Left hindlimb (tissue), 1 donor: ENCODE results near the gene GOPC.
A peak's percentile ranks its signal among the peaks of the same experiment; 100 is the strongest.
"Not testable (repeated sequence)": the region's sequence is repeated elsewhere in the genome, so short reads cannot be mapped to it uniquely, and the experiment has no call there.

Experiments used
- DNase-seq: peaks from one replicate; pipeline ENCODE4 v3.0.0-alpha.2; 2018

GOPC gene

DNA sequence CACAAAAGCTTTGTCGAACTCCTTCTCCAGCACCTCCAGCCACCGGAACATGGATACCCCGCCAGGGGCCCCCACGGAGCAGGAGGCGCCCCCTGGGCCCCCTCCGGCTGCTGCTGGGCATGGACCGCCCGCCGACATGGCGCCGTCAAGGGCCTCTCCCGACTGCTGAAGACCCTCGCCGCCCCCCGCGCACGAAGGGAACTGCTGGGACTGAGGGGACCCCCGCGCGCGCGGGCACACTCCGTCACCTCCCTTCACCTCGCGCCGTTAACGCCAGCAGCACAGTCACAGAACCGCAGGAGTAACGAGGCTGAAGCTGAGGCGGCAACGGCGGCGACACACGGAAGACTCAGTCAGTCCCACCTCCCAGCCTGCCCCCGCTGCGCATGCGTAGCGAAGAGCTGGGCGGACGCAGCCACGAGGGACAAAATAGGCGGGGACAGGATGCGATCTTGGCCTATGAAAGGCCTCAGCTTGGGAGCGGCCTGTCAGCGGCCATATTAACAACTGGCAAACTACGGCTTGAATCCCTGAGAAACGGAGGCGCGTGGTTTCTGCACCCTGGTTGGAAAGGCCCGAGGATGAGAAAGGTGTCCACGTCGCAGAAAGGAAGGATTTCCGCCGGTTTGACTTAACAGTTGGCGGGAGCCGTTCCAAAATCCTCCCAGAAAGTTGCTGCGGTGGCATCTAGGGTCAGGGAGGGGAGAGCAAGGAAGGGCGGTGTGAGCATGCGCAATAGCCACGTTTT, at the start of gene GOPC:
Gene GOPC (minus strand): TSS at position 361 of the 748 bp plus-strand sequence. CDS start 223 bp downstream, at position 138.
- DNase-seq: peak; percentile 98

DNA sequence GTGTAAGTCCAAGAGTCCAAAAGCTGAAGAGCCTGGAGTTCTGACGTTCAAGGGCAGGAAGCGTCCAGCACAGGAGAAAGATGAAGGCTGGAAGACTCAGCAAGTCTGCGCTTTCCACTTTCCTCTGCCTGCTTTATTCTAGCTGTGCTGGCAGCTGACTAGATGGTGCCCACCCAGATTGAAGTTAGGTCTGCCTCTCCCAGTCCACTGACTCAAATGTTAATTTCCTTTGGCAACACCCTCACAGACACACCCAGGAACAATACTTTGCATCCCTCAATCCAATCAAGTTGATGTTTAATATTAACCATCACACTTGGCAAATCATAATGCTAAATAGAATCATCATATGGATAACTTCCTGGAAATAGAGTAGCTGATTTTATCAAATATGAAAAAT, 49.7 kb upstream of the GOPC start:
- DNase-seq: not testable (repeated sequence)

DNA sequence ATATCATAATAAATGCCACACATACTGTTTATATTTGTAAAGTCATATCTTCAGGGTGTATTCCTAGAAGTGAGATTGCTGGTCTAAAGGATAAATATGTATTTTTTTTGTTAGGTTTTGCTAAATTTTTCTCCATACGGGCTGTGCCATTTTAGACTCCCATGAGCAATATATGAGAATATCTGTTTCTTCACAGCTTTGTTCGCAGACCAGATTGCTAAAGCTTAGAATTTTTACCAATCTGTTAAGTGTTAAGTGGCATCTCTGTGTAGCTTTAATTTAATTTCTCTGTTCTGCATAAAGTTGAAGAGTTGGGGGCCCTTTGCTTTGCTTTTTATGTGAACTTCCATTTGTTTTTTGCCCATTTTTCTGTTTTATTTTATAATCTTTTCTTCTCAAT, 40.7 kb upstream of the GOPC start:
- DNase-seq: no peak

DNA sequence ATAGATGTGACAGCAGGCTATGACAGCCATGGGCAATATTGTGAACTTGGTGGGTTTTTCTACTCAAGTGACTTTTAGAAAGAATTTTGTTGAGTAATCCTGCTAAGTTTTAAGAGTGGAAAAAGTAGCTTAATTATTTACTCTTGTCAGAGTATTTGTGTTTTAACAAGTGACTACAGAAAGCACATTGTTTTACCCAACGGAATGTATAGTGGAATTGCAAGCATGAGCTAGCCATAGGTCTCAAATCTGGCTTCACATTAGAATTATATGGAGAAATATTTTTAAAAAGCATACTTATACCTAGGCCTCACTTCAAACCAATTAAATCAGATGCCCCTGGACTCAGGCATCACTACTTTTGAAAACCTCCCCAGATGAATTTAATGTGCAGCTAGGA, 35.5 kb upstream of the GOPC start:
- no peak for DNase-seq

DNA sequence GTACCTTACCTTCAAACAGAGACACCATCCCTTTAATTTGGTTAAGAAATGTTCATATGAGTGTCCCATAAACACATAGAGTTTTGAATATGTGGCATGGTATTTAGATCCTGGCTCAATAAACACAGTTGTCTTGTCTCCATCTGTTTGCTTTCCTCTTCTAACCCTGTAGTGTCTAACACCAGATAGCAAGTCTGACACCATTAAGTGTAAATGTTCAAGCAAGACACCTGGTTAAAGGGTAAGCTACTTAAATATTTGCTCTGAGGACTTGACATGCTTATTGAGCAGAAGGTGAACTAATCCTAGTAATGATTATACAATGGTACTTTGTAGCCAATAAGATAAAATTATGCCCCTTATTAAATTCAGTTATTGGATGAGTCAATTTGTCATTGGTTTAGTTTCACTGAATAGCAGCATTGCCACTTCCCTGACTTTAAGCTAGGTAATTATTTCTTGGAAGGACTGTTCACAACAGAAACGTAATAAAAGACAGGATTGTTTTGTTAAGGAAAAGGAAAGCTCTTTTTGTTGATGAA, 26.9 kb upstream of the GOPC start:
- DNase-seq: no peak

DNA sequence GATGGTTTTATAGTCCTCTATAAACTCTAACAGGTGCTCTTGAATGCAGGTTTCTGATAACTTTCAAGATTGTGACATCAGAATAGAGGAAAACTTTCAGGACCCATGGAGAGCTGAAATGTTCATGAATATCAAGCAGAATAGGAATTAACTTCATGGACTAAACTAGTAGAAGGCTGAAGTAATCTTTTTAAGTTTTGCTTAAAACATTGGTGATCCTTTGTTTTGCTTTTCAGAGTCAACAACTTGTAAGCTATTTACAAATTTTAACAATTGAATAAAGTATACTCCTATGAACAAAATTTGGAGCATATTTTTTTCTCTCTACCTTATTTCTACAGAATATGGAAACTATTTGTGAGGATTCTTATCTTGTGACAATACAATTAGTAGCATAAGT, 25.2 kb upstream of the GOPC start:
- no peak for DNase-seq

DNA sequence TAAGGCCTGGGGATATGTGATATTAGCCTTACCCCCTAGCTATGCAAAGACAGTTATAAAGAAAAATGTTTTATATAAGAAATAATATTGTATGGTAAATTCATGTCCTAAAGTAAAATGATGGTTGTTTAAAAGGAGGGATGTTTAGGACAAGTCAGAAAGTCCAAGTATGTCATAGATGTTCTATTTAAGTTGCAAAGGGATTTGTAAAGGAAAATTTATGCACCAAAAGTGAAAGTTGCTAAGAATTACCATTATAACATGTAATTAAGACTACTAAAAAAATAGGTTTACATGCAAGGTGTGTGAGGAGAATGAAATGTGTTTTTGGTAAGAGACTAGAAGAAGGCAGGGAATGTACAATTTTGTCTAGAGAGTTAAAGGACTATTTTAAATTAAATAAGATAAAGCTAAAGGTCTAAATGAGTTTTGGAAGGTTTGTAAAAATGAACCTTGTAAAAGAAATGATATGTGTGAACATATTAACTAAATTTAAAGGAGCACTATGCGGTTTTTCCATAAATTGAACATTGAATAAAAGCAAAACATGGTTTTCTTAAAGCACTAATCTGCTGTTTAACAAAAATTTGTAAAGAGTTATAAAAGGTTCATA, 22.7 kb upstream of the GOPC start:
- DNase-seq: no peak

DNA sequence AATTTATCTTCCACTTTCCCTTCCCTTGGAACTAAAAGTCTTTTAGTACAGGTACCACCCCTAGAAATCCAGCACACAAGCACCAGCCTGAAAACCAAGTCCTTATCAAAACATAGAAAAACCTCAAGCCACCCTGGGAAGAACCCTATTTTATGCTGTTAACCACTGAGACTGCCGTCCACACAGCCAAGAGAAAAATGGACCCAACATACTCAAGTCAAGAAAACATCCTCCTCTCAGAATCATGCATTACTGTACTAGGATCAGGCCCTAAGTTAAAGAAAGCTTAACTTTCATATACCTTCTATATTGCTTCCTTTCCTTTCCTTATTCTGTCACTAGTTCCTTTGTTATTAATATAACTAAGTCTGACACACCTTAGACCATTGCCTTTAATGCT, 16.9 kb upstream of the GOPC start:
- DNase-seq: no peak

DNA sequence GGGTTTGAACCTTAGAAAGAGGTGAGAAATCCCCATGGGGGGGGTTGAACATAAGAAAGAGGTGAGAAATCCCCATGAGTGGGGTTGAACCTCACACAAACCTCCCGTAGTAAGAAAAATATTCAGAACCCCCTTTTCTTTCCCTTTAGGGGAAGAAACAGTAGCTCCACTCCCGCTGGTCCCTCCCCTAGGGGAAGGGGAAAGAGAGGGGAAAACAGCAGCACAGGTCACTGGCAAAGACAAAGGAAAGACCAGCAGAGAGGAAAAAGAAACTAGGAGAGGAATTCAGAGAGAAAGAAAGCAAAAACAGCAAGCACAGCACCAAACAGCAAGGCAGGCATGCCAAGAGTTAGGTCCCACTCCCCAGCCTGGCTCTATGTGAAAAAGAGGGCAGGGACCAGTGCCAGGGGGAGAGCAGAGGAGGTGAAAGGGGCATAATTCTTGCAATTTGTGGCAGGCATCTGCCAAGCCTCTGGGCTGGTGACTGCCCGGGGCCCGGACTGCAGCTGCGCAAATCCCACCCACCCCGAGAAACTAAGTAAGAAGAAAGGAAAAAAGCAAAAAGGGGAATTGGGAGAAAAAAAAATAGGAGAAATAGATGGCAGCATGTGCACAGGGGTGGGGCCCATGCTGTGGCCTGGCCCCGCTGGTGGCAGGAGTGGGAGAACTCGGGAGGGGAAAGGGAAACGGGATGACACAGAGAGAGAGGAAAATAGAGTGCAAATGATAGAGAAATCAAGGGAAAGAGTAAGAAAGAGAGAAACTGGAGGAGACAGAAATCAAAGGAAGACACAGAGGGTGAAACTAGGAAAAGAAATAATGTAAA, 15.1 kb upstream of the GOPC start:
- no peak for DNase-seq

DNA sequence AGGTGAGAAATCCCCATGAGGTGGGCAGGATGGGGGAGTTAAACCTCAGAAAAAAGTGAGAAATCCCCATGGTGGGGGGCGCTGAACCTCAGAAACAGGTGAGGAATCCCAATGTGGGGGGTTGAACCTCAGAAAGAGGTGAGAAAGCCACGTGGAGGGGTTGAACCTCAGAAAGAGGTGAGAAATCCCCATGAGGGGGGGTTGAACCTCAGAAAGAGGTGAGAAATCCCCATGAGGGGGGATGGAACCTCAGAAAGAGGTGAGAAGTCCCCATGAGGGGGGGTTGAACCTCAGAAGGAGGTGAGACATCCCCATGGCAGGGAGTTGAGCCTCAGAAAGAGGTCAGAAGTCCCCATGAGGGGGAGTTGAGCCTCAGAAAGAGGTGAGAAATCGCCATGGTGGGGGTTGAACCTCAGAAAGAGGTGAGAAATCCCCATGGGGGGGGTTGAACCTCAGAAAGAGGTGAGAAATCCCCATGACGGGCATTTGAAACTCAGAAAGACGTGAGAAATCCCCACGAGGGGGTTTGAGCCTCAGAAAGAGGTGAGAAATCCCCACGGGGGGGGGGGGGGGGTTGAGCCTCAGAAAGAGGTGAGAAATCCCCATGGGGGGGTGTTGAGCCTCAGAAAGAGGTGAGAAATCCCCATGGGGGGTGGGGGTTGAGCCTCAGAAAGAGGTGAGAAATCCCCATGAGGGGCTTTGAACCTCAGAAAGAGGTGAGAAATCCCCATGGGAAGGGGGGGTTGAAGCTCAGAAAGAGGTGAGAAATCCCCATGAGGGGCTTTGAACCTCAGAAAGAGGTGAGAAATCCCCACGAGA, 14.3 kb upstream of the GOPC start:
- DNase-seq: no peak

DNA sequence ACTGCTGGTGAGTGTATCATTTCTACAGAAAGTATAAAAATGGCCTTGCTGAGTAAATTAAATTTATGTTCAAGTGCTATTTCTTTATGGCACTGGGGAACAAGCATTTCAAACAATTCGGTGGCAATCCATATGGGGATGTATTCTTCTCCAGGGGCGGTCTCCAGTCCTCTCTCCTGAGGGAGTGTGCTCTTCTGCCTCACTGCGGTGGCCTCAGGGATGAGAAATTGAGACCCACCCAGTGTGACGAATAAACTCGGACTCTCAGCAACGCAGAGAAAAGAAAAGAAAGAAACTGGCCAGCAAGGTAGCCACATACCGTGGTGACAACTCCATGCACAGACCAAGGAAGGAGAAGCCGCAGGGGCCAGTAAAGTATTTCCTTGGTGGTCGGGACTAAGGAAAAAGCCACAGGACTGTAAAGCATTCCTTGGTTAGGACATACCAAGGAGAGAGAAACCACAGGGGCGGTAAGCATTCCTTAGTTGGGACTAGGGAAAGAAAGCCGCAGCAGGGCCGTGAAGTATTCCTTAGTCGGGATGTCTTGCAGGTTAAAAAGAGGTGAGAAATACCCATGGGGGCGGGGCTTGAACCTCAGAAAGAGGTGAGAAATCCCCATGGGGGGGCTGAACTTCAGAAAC, 13.6 kb upstream of the GOPC start:
- no peak for DNase-seq

DNA sequence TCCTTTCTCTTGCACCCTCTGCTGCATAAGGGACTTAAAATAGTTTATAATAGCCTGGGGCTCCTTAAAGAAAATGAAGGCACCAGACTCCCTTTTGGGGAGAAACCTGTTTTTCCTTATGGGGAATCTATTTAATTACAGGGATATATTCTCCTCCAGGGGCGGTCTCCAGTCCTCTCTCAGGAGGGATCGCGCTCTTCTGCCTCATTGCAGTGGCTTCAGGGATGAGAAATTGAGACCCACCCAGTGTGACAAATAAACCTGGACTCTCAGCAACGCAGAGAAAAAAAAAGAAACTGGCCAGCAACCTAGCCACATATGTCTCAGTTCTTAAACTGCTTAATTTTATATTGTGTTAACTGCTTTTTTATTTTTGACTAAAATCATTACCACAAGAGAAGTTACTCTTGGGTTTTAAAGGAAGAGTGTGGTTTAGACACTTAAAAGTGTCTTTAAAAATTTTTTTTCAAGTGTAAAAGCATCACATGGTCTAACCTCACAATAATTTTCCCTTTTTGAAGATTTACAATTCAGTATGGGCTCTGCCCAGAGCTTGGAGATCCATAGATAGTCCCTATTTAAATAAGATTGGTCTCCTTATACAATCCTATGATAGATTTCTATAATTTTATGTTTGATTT, 11.7 kb upstream of the GOPC start:
- no peak for DNase-seq

DNA sequence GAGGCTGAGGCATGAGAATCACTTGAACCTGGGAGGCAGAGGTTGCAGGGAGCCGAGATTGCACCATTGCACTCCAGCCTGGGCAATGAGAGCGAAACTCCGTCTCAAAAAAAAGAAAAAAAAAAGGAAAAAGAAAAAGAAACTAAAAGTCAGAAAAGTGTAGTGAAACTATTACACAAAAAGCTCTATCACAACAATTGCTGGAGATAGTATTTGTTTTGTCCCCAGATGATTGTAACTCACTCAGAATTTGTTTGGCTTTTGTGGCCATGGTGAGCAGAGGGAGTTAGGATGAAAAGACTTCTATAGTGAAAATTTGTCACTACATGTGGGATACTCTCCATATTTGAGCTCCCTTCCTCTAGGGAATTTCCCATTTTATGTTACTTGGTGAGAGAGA, 5.2 kb upstream of the GOPC start:
- DNase-seq: no peak

DNA sequence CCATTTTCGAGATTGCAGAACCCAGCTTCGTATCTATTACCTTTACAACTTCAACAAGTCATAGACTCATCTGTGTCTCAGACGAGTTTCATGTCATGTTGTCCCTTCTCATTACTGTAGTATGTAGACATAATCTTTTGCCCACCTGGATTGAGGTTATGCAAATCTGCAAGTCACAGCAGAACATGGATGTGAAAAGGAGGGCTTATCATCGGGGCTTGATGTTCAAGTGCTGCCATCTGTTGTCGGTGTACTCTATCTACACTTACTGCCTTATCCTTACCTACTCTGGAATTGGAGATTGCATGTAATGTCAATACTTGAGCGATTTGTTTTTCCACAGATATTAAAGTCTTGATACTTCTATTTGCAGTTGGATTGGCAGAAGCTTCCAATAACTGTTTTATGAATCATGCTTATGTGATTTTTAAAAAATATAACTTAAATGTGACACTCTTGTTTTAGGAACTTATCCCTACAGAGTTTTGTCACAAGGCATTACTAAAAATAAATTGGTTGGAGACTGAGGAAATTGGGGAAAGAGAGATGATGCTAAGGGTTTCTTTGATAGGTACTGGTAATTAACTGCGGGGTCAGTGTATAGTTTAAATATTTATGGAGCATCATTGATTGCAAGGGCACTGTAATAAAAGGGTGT, 3.0 kb upstream of the GOPC start:
- DNase-seq: peak; percentile 49

DNA sequence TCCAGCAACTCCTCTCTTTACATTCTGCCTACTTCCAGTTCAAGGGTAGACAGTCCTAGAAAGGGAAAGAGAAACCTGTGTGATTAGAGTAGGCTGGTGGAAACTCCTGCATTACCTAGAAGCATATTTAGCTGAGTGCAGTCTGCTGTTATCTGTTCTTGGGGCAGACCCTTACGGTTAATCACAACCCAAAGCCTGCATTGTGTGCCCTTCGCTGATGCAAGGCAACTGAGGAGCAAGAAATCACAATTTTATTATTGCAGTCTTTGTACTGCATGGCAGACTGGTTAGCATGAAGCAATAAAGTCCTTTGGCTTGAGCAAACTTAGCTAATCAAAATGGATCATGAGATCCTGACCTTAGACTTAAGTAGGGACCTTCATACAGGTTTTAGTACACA, 1.5 kb upstream of the GOPC start:
- no peak for DNase-seq

DNA sequence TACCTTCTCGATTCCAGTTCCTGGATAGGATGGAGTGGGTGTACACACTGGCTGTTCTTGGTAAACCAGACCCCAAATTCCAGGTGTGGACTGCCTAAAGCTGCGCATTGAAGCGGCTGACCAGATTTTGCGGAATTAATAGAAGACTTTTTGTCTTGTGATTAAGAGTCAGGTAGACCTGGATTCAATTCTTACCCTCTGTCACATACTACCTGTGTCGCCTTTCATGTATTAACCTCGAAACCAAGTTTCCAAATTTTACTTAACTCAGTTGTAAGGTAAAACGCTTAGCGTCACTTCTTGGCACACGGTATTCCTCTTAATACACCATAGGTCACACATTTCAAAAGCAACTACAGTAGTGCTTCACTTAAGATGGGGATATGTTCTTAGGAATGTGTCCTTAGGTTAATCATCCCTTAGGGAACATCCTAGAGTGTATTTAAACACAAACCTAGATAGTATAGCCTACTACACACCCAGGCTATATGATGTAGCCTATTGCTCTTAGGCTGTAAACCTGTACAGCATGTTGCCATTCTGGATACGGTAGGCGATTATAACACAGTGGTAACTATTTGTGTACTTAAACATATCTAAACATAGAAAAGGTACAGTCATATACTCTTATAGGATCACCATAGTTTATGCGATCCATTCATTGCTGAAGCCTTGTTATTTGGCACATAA, 733 bp upstream of the GOPC start:
- DNase-seq: no peak

DNA sequence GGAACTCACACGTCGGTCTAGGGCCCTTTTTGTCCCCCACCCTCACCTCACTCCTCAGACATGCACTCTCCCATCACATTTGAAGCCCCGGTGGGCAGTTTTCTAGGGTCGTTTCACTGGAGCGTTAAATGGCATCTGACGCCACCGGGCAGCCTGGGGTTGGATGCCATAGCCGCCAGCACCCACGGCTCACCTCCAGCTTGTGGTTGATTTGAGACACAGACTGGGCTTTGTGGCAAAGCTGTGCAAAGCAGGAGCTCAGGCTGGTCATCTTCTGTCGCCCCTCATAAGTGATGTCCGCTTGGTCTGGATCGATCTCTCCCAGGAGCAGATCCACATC, 530 bp downstream of the GOPC start:
- DNase-seq: no peak

DNA sequence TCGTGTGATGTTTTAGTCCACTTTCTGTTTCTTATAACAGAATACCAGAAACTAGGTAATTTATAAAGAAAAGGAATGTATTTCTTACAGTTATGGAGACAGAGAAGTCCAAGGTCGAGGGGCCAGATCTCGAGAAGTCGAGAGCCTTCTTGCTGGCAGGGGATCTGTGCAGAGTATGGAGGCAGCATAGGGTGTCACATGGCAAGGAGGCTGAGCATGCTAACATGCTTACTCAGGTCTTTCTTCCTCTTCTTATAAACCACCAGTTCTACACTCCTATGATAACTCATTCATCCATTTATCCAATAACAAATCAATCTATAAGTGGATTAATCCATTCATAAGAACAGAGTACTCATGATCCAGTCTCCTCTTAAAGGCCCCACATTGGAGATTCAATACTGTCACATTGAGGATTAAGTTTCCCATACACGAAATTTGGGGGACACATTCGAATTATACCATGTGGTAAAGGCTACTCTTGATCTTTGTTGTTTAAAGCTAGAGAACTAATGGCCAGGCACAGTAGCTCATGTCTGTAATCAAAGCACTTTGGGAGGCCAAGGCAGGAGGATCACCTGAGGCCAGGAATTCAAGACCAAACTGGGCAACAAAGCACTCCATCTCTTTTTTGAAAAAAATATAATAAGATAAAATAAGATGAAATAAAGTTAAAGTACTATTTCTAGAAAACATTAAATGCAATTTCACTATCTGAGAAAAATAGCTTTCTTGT, 2.1 kb downstream of the GOPC start:
- DNase-seq: no peak

DNA sequence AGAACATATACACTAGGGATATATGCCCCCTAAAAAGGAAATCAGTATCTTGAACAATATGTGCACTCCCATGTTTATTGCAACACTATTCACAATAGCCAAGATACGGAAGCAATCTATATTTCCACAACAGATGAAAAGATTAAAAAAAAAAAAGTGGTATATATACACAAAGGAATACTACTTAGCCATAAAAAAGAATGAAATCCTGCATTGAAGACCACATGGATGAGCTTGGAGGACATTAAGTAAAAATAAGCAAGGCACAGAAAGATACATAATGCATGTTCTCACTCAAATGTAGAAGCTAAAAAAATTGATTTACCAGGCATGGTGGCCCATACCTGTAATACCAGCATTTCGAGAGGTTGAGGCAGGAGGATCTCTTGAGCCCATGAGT, 4.6 kb downstream of the GOPC start:
- no peak for DNase-seq
